ENCODE data around the gene TAS2R38. TPM values are rescaled to one million over a fixed set of nuclear protein-coding genes. Genes with fewer than 3 reads are reported as not detected.

TAS2R38 gene
- total RNA-seq, 1 experiment from 2014 or later, result not detected

GRCh38 chr7:142000244-142000643, 26.7 kb upstream of the TAS2R38 start:
- no peaks in the 10 kb centered on the region for H3K79me2 ChIP-seq (ENCODE audit: insufficient read depth, low read length)
- no CpG with 5 or more reads among the region's 3 CpGs for WGBS (ENCODE audit: extremely low coverage, insufficient read length, low lambda C conversion rate)
- no peaks in the 10 kb centered on the region for H3K9me3 Mint-ChIP-seq

More at GRCh38 chr7:142000244-142000643, 26.7 kb upstream of the TAS2R38 start:
- H3K23ac ChIP-seq (ENCODE audit: insufficient read length, low read depth, low read length), result no peak overlapping the region
- H3K4me2 ChIP-seq (ENCODE audit: insufficient read depth, insufficient read length, low read length), result no peak overlapping the region
- H3K14ac ChIP-seq (ENCODE audit: insufficient read depth, low read length), result no peak overlapping the region
- no peaks in the 10 kb centered on the region for H3K9me3 ChIP-seq (ENCODE audit: control insufficient read depth, low read depth, low read length)
- no peak overlapping the region for H3K56ac ChIP-seq (ENCODE audit: insufficient read length, low read depth, low read length)
- no peak for DNase-seq
- no peaks in the 10 kb centered on the region for H3K23me2 ChIP-seq (ENCODE audit: insufficient read length, low read depth, low read length, poor library complexity, severe bottlenecking)
- H3K4me3 Mint-ChIP-seq, result no peak overlapping the region
- no peaks in the 10 kb centered on the region for H3K4me1 ChIP-seq (ENCODE audit: insufficient read depth, low read length)
- no peaks in the 10 kb centered on the region for H4K20me1 ChIP-seq (ENCODE audit: control insufficient read depth, insufficient read depth, insufficient read length)
- no peaks in the 10 kb centered on the region for H3K79me1 ChIP-seq (ENCODE audit: insufficient read depth, low read depth, low read length, poor library complexity, severe bottlenecking)
- no peak for TF ChIP-seq CTCF (conservative IDR thresholded peaks at IDR 0.05)
- H2BK5ac ChIP-seq (ENCODE audit: insufficient read length, low read length), result no peak overlapping the region
- H4K91ac ChIP-seq (ENCODE audit: insufficient read length, low read depth, low read length), result no peak overlapping the region
- no peak overlapping the region for H2AK5ac ChIP-seq (ENCODE audit: insufficient read length, low read length)
- H3K27me3 Mint-ChIP-seq (ENCODE audit: low read depth), result no peaks in the 10 kb centered on the region; the same call in 1 of the 2 replicates
- H3K27ac ChIP-seq (ENCODE audit: insufficient read length, low read depth, low read length), result no peak overlapping the region
- no peak overlapping the region for H2BK12ac ChIP-seq (ENCODE audit: insufficient read length, low read depth, low read length)
- no peak overlapping the region for H2AFZ ChIP-seq (ENCODE audit: low read length)
- no peak overlapping the region for H3K4ac ChIP-seq (ENCODE audit: low read depth, low read length)
- H3K27me3 ChIP-seq (ENCODE audit: insufficient read depth, low read length), result no peaks in the 10 kb centered on the region
- no peak overlapping the region for H3K27ac Mint-ChIP-seq
- no peaks in the 10 kb centered on the region for H3K36me3 Mint-ChIP-seq (ENCODE audit: insufficient read depth in 1 of 3, low read depth in 3 of 3)
- H3K18ac ChIP-seq (ENCODE audit: insufficient read length, low read depth, low read length), result no peak overlapping the region
- no peak overlapping the region for H4K5ac ChIP-seq (ENCODE audit: insufficient read length, low read depth, low read length)
- H3T11ph ChIP-seq (ENCODE audit: low read length), result no peak overlapping the region
- no peak overlapping the region for H2BK20ac ChIP-seq (ENCODE audit: low read depth, low read length, poor library complexity, severe bottlenecking)
- H2BK120ac ChIP-seq (ENCODE audit: low read depth, low read length, poor library complexity, severe bottlenecking), result no peak overlapping the region
- peaks cover 5 to 6% of the 10 kb centered on the region in 2 experiments for H3K4me1 Mint-ChIP-seq
- no peak overlapping the region for H4K8ac ChIP-seq (replicated peaks; ENCODE audit: insufficient read length, low read depth, low read length)
- no peak overlapping the region for H2BK15ac ChIP-seq (ENCODE audit: low read depth, low read length)
- H3K9ac ChIP-seq (ENCODE audit: extremely low read depth, insufficient read length, low read length), result no peak overlapping the region

Measured in H9 (cell line).